Renal cortex interstitium (tissue), 11 donors: Measurements from ENCODE around the gene TEX53. TPM values are rescaled to one million over a fixed set of nuclear protein-coding genes. Genes with fewer than 3 reads are reported as not detected.

Experiments used
- DNase-seq, 11 donors: peaks; one replicate each; pipeline ENCODE4 v3.0.0-alpha.2; 2013; ENCODE audit warnings: low read depth in 9 of 11, low spot score in 4 of 11; ENCODE audit errors: extremely low read depth in 1 of 11
- polyA plus RNA-seq, 3 donors: library from polyadenylated mRNA; unstranded; fragments of 120-200 nt; gene quantifications; one replicate each; pipeline ENCODE4 v1.2.1, GENCODE V29; 2013; ENCODE audit not compliant: insufficient read length in 3 of 3

TEX53 gene
- polyA plus RNA-seq, 3 donors: not detected

GRCh38 chr9:114613919-114614318, 43.7 kb downstream of the TEX53 start:
- DNase-seq: no peak

GRCh38 chr9:114613087-114613486, 44.5 kb downstream of the TEX53 start:
- no peak for DNase-seq

- DNase-seq: no peak
Measured at GRCh38 chr9:114612272-114612923, 45.2 kb downstream of the TEX53 start.

- DNase-seq: peak in 6 of 11 donors; percentile 28 to 60 (median 46)
Measured at GRCh38 chr9:114611516-114612271, 45.9 kb downstream of the TEX53 start.

- DNase-seq: no peak
Measured at GRCh38 chr9:114608525-114608796, 49.1 kb downstream of the TEX53 start.

GRCh38 chr9:114607671-114608524, 49.7 kb downstream of the TEX53 start:
- DNase-seq: no peak

- DNase-seq: no peak
Measured at GRCh38 chr9:114606597-114607207, 50.9 kb downstream of the TEX53 start.

Other genes starting within 250 kb of the TEX53 start
- gene WHRN, start 152.3 kb downstream of the TEX53 start, polyA plus RNA-seq: 10 to 100 TPM in 2 of 3 donors, 1 to 10 TPM in 1; 7.3 to 17.2 (median 10.2) TPM
- gene ATP6V1G1, start 70.0 kb downstream of the TEX53 start, polyA plus RNA-seq: 100 to 1,000 TPM; 233 to 239 (median 236) TPM
- gene TMEM268, start 46.5 kb downstream of the TEX53 start, polyA plus RNA-seq: 10 to 100 TPM in 2 of 3 donors, 1 to 10 TPM in 1; 7.8 to 11.8 (median 10.2) TPM
- not detected for gene TEX48, start 24.4 kb upstream of the TEX53 start, polyA plus RNA-seq
- gene TNFSF15, start 148.2 kb upstream of the TEX53 start, polyA plus RNA-seq: 1 to 10 TPM; 5.8 to 8.4 (median 8.1) TPM